SK-N-SH treated with all-trans-retinoic acid at 6 μM for 48 hours (cell line): ENCODE data around the gene TESMIN.

ENCODE experiments used
- ARNTL ChIP-seq: fragments of 450-650 bp; formaldehyde crosslinking; IDR thresholded peaks from 2 replicates; pipeline ENCODE4 v1.5.0; 2020; ENCODE audit warnings: low read depth, mild to moderate bottlenecking, moderate library complexity, borderline replicate concordance
- BACH2 ChIP-seq: fragments of 250-450 bp; sonication (Bioruptor Pico); IDR thresholded peaks from 2 replicates; pipeline ENCODE4 v1.9.0; 2021; ENCODE audit warnings: mild to moderate bottlenecking, borderline replicate concordance
- CSDC2 ChIP-seq: fragments of 250-450 bp; sonication (Bioruptor Pico); IDR thresholded peaks from 2 replicates; pipeline ENCODE4 v1.5.0; 2020; ENCODE audit warnings: mild to moderate bottlenecking, moderate library complexity
- GLIS3 ChIP-seq: fragments of 250-450 bp; sonication (Bioruptor Pico); IDR thresholded peaks from 2 replicates; pipeline ENCODE4 v1.5.0; 2020; ENCODE audit warnings: mild to moderate bottlenecking, moderate library complexity
- OSR1 ChIP-seq: fragments of 250-450 bp; sonication (Bioruptor Pico); IDR thresholded peaks from 2 replicates; pipeline ENCODE4 v1.8.0; 2022; ENCODE audit warnings: moderate library complexity, mild to moderate bottlenecking, inconsistent platforms
- RARB ChIP-seq: fragments of 250-450 bp; sonication (Bioruptor Pico); IDR thresholded peaks from 2 replicates; pipeline ENCODE4 v1.8.0; 2021; ENCODE audit warnings: mild to moderate bottlenecking, moderate library complexity
- SNAI2 ChIP-seq: fragments of 250-450 bp; sonication (Bioruptor Pico); IDR thresholded peaks from 2 replicates; pipeline ENCODE4 v1.5.0; 2020; ENCODE audit warnings: mild to moderate bottlenecking, moderate library complexity
- ZC3H10 ChIP-seq: fragments of 250-450 bp; sonication (Bioruptor Pico); IDR thresholded peaks from 2 replicates; pipeline ENCODE4 v1.5.1; 2021; ENCODE audit warnings: mild to moderate bottlenecking, moderate library complexity
- ZFP3 ChIP-seq: fragments of 250-450 bp; sonication (Bioruptor Pico); IDR thresholded peaks from 2 replicates; pipeline ENCODE4 v1.5.0; 2020; ENCODE audit warnings: mild to moderate bottlenecking, moderate library complexity
- ZFP30 ChIP-seq: fragments of 450-650 bp; formaldehyde crosslinking; IDR thresholded peaks from 2 replicates; pipeline ENCODE4 v1.5.0; 2022; ENCODE audit warnings: mild to moderate bottlenecking, moderate library complexity
- TF ChIP-seq, protein P1 (sequence below): fragments of 250-450 bp; sonication (Bioruptor Pico); IDR thresholded peaks from 2 replicates; pipeline ENCODE4 v1.5.0; 2020; ENCODE audit warnings: mild to moderate bottlenecking, moderate library complexity
- TF ChIP-seq, protein P2 (sequence below): fragments of 250-450 bp; sonication (Bioruptor Pico); IDR thresholded peaks from 2 replicates; pipeline ENCODE4 v1.8.0; 2020; ENCODE audit warnings: mild to moderate bottlenecking, moderate library complexity, borderline replicate concordance
- TF ChIP-seq, protein P3 (sequence below): fragments of 250-450 bp; sonication (Bioruptor Pico); IDR thresholded peaks from 2 replicates; pipeline ENCODE4 v1.5.1; 2020; ENCODE audit warnings: low read depth, mild to moderate bottlenecking, moderate library complexity
- TF ChIP-seq, protein P4 (sequence below): fragments of 250-450 bp; sonication (Bioruptor Pico); IDR thresholded peaks from 2 replicates; pipeline ENCODE4 v1.8.0; 2021; ENCODE audit warnings: low read depth, mild to moderate bottlenecking, moderate library complexity, borderline replicate concordance

DNA sequence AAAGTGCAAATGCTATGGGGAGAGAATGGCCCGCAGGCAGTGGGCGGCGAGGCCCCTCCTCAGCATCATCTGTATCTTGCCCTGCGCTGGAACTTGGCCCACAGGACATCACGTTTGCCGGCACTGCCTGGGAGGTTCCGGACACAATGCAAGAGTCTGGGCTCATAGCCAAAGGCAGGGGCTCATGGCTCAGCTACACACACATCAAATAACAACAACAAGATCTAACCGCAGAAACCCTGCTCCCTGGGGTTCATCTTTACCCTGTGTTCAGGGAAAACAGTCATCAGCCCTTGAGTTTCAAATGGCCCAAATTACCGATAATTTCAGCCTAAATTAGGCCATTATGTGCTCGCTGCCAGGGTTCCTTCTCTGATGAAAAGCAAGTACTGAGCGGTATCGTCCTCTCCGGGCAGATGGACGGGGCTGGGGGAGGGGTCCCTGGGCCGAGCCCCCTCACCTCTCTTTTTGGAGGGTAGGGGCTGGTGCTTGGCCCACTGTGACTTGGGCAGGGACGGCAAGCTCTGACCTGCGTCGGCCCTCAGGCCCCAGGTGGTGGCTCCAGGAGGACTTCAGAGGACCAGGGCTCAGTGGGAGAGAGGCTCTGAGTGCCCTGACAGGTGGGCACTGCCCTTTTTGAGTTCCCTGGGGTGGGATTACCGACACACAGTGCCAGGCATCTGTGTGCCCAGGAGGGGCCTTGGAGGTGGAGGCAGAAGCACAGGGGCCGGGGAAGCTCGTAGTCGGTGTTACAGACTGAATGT is 92.0 kb downstream of the TESMIN start:
- no peak for TF ChIP-seq SNAI2 (CRISPR knock-in tag)
- no peak for TF ChIP-seq RARB (CRISPR knock-in tag)
- TF ChIP-seq ZFP3: no peak
- TF ChIP-seq, protein P1, sequence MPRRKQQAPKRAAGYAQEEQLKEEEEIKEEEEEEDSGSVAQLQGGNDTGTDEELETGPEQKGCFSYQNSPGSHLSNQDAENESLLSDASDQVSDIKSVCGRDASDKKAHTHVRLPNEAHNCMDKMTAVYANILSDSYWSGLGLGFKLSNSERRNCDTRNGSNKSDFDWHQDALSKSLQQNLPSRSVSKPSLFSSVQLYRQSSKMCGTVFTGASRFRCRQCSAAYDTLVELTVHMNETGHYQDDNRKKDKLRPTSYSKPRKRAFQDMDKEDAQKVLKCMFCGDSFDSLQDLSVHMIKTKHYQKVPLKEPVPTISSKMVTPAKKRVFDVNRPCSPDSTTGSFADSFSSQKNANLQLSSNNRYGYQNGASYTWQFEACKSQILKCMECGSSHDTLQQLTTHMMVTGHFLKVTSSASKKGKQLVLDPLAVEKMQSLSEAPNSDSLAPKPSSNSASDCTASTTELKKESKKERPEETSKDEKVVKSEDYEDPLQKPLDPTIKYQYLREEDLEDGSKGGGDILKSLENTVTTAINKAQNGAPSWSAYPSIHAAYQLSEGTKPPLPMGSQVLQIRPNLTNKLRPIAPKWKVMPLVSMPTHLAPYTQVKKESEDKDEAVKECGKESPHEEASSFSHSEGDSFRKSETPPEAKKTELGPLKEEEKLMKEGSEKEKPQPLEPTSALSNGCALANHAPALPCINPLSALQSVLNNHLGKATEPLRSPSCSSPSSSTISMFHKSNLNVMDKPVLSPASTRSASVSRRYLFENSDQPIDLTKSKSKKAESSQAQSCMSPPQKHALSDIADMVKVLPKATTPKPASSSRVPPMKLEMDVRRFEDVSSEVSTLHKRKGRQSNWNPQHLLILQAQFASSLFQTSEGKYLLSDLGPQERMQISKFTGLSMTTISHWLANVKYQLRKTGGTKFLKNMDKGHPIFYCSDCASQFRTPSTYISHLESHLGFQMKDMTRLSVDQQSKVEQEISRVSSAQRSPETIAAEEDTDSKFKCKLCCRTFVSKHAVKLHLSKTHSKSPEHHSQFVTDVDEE (CRISPR knock-in tag): no peak
- TF ChIP-seq ZFP30 (CRISPR knock-in tag): no peak
- no peak for TF ChIP-seq BACH2 (CRISPR knock-in tag)
- TF ChIP-seq CSDC2 (CRISPR knock-in tag): no peak
- TF ChIP-seq ZC3H10 (CRISPR knock-in tag): no peak
- TF ChIP-seq, protein P2, sequence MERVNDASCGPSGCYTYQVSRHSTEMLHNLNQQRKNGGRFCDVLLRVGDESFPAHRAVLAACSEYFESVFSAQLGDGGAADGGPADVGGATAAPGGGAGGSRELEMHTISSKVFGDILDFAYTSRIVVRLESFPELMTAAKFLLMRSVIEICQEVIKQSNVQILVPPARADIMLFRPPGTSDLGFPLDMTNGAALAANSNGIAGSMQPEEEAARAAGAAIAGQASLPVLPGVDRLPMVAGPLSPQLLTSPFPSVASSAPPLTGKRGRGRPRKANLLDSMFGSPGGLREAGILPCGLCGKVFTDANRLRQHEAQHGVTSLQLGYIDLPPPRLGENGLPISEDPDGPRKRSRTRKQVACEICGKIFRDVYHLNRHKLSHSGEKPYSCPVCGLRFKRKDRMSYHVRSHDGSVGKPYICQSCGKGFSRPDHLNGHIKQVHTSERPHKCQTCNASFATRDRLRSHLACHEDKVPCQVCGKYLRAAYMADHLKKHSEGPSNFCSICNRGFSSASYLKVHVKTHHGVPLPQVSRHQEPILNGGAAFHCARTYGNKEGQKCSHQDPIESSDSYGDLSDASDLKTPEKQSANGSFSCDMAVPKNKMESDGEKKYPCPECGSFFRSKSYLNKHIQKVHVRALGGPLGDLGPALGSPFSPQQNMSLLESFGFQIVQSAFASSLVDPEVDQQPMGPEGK (CRISPR knock-in tag): no peak
- TF ChIP-seq ARNTL: no peak
- TF ChIP-seq OSR1: no peak
- TF ChIP-seq, protein P3, sequence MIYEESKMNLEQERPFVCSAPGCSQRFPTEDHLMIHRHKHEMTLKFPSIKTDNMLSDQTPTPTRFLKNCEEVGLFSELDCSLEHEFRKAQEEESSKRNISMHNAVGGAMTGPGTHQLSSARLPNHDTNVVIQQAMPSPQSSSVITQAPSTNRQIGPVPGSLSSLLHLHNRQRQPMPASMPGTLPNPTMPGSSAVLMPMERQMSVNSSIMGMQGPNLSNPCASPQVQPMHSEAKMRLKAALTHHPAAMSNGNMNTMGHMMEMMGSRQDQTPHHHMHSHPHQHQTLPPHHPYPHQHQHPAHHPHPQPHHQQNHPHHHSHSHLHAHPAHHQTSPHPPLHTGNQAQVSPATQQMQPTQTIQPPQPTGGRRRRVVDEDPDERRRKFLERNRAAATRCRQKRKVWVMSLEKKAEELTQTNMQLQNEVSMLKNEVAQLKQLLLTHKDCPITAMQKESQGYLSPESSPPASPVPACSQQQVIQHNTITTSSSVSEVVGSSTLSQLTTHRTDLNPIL (CRISPR knock-in tag): no peak
- TF ChIP-seq GLIS3 (CRISPR knock-in tag): no peak
- TF ChIP-seq, protein P4, sequence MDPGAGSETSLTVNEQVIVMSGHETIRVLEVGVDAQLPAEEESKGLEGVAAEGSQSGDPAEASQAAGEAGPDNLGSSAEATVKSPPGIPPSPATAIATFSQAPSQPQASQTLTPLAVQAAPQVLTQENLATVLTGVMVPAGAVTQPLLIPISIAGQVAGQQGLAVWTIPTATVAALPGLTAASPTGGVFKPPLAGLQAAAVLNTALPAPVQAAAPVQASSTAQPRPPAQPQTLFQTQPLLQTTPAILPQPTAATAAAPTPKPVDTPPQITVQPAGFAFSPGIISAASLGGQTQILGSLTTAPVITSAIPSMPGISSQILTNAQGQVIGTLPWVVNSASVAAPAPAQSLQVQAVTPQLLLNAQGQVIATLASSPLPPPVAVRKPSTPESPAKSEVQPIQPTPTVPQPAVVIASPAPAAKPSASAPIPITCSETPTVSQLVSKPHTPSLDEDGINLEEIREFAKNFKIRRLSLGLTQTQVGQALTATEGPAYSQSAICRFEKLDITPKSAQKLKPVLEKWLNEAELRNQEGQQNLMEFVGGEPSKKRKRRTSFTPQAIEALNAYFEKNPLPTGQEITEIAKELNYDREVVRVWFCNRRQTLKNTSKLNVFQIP (CRISPR knock-in tag): no peak
